ENCODE measurements around the gene PNP. TPM values are rescaled to one million over a fixed set of nuclear protein-coding genes. Genes with fewer than 3 reads are reported as not detected.

Gene PNP
- total RNA-seq, 1 experiment from 2014 or later, result 56.0 TPM

DNA sequence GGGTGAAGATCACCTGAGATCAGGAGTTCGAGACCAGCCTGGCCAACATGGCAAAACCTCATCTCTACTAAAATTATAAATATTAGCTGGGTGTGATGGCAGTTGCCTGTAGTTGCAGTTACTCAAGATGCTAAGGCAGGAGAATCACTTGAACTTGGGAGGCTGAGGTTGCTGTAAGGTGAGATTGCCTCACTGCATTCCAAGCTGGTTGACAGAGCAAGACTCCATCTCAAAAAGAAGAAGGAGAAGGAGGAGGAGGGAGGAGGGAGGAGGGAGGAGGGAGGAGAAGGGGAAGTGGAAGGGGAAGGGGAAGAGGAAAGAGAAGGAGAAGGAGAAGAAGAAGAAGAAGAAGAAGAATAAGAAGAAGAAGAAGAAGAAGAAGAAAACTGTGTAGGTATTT is 53.1 kb downstream of the PNP start:
- Mint-ChIP-seq H3K9me3 (ENCODE audit: unreplicated experiment) (no peaks in the 10 kb centered on the region), H3K27ac (ENCODE audit: low read depth, unreplicated experiment) (no peak overlapping the region), H3K36me3 (ENCODE audit: insufficient read depth, unreplicated experiment) (no peaks in the 10 kb centered on the region), H3K4me3 (ENCODE audit: unreplicated experiment) (no peak overlapping the region), H3K4me1 (ENCODE audit: insufficient read depth, unreplicated experiment) (no peaks in the 10 kb centered on the region), H3K27me3 (ENCODE audit: insufficient read depth, unreplicated experiment) (peaks cover under 1% of the 10 kb centered on the region)
- POLR2A ChIA-PET, result interaction anchor here (0.6 to 1.2 kb wide), 2 partner anchors 65 to 162 kb away, joined by 3 to 4 read pairs; partner anchors contain the start of gene RNASE4
- intact Hi-C loops (cut with micrococcal nuclease), result no loop called here
- TF ChIP-seq, protein P1, sequence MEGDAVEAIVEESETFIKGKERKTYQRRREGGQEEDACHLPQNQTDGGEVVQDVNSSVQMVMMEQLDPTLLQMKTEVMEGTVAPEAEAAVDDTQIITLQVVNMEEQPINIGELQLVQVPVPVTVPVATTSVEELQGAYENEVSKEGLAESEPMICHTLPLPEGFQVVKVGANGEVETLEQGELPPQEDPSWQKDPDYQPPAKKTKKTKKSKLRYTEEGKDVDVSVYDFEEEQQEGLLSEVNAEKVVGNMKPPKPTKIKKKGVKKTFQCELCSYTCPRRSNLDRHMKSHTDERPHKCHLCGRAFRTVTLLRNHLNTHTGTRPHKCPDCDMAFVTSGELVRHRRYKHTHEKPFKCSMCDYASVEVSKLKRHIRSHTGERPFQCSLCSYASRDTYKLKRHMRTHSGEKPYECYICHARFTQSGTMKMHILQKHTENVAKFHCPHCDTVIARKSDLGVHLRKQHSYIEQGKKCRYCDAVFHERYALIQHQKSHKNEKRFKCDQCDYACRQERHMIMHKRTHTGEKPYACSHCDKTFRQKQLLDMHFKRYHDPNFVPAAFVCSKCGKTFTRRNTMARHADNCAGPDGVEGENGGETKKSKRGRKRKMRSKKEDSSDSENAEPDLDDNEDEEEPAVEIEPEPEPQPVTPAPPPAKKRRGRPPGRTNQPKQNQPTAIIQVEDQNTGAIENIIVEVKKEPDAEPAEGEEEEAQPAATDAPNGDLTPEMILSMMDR (IDR thresholded peaks at IDR 0.05; ENCODE audit: unreplicated experiment), result no peak
- CTCF ChIA-PET, result no interaction called here
- DNase-seq (ENCODE audit: unreplicated experiment), result no peak
- BruUV-seq (replicated peaks), result no TSS peak

- no peak overlapping the region for H3K4me3 Mint-ChIP-seq (ENCODE audit: unreplicated experiment)
- H3K27me3 Mint-ChIP-seq (ENCODE audit: insufficient read depth, unreplicated experiment), result peaks cover 17% of the 10 kb centered on the region
- CTCF ChIA-PET, result interaction anchor here (0.5 kb wide), 1 partner anchor 100 kb away, joined by 3 read pairs; no protein-coding TSS in a partner anchor
- no peaks in the 10 kb centered on the region for H3K36me3 Mint-ChIP-seq (ENCODE audit: insufficient read depth, unreplicated experiment)
- POLR2A ChIA-PET, result no interaction called here
- TF ChIP-seq, protein P1 (IDR thresholded peaks at IDR 0.05; ENCODE audit: unreplicated experiment), result no peak
- no peak for DNase-seq (ENCODE audit: unreplicated experiment)
- H3K4me1 Mint-ChIP-seq (ENCODE audit: insufficient read depth, unreplicated experiment), result no peaks in the 10 kb centered on the region
- no peaks in the 10 kb centered on the region for H3K9me3 Mint-ChIP-seq (ENCODE audit: unreplicated experiment)
- no TSS peak for BruUV-seq (replicated peaks)
- intact Hi-C loops (cut with micrococcal nuclease), result no loop called here
- H3K27ac Mint-ChIP-seq (ENCODE audit: low read depth, unreplicated experiment), result no peak overlapping the region
These were observed 54.8 kb downstream of the PNP start for GRCh38 chr14:20524027-20524426.

Other genes with a start within 250 kb of the PNP start
- not detected in 2 replicates for gene OR11H6, start 245.7 kb upstream of the PNP start, total RNA-seq (2022)
- not detected in 2 replicates for gene OR11H7, start 240.4 kb upstream of the PNP start, total RNA-seq (2022)
- not detected in 2 replicates for gene OR11H4, start 230.1 kb upstream of the PNP start, total RNA-seq (2022)
- gene TTC5, start 163.5 kb upstream of the PNP start, total RNA-seq (2022), result 18.4 and 22.9 TPM in 2 replicates
- gene CCNB1IP1, start 136.1 kb upstream of the PNP start, total RNA-seq (2022), result 105 and 108 TPM in 2 replicates
- 30.4 and 33.4 TPM in 2 replicates for gene PARP2, start 125.8 kb upstream of the PNP start, total RNA-seq (2022)
- 20.4 and 22.7 TPM in 2 replicates for gene TEP1, start 55.9 kb upstream of the PNP start, total RNA-seq (2022)
- 0.14 TPM in 1 of 2 replicates, not detected in the other for gene KLHL33, start 33.2 kb upstream of the PNP start, total RNA-seq (2022)
- 27.2 and 34.7 TPM in 2 replicates for gene OSGEP, start 14.6 kb upstream of the PNP start, total RNA-seq (2022)
- 140 and 168 TPM in 2 replicates for gene APEX1, start 14.2 kb upstream of the PNP start, total RNA-seq (2022)
- 22.5 and 34.9 TPM in 2 replicates for gene PIP4P1, start 8.0 kb upstream of the PNP start, total RNA-seq (2022)
- 0.44 and 0.98 TPM in 2 replicates for gene RNASE10, start 36.1 kb downstream of the PNP start, total RNA-seq (2022)
- gene RNASE9, start 91.6 kb downstream of the PNP start, total RNA-seq (2022), result not detected in 2 replicates
- not detected in 2 replicates for gene RNASE11, start 118.6 kb downstream of the PNP start, total RNA-seq (2022)
- gene RNASE12, start 122.0 kb downstream of the PNP start, total RNA-seq (2022), result not detected in 2 replicates
- gene OR6S1, start 172.3 kb downstream of the PNP start, total RNA-seq (2022), result not detected in 2 replicates
- 1.2 and 2.4 TPM in 2 replicates for gene RNASE4, start 215.2 kb downstream of the PNP start, total RNA-seq (2022)
- gene ANG, start 219.4 kb downstream of the PNP start, total RNA-seq (2022), result 1.7 and 3.6 TPM in 2 replicates